ENCODE results near the gene PITPNM3.

- TF ChIP-seq POLR2A (IDR thresholded peaks at IDR 0.05) (no peak), CTCF (IDR thresholded peaks at IDR 0.05) (no peak), POLR2AphosphoS5 (IDR thresholded peaks at IDR 0.05; ENCODE audit: insufficient read depth in 1 of 2, low read depth in 1 of 2) (no peak)
Measured at GRCh38 chr17:6578491-6578890, 22.1 kb upstream of the PITPNM3 start.
